ENCODE data around the gene CDS2.

DNA sequence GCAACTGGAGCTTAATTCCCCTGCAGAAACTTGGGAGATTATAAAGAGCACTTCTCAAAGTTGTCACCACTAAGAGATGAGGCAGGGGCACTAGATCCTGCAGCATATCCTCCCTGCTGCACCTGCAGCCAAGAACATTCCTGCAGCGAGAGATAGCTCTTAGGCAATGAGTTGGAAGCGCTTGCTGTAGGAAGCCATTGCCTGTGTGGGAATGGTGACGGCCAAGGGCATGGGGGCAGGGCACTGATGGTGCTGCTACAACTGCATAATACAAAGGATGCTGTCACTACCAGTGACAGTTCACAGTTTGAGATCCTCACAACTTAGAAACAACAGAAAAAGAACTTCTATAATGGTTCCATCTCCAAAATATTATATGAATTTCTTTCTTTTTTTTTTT is 89.9 kb downstream of the CDS2 start:
- TF ChIP-seq, protein P1, sequence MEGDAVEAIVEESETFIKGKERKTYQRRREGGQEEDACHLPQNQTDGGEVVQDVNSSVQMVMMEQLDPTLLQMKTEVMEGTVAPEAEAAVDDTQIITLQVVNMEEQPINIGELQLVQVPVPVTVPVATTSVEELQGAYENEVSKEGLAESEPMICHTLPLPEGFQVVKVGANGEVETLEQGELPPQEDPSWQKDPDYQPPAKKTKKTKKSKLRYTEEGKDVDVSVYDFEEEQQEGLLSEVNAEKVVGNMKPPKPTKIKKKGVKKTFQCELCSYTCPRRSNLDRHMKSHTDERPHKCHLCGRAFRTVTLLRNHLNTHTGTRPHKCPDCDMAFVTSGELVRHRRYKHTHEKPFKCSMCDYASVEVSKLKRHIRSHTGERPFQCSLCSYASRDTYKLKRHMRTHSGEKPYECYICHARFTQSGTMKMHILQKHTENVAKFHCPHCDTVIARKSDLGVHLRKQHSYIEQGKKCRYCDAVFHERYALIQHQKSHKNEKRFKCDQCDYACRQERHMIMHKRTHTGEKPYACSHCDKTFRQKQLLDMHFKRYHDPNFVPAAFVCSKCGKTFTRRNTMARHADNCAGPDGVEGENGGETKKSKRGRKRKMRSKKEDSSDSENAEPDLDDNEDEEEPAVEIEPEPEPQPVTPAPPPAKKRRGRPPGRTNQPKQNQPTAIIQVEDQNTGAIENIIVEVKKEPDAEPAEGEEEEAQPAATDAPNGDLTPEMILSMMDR (conservative IDR thresholded peaks at IDR 0.05; ENCODE audit: low read depth, low read length), result no peak
- no peak for TF ChIP-seq EZH2 (IDR thresholded peaks at IDR 0.05; ENCODE audit: low read length, unreplicated experiment)
